Suprapubic skin (tissue), 4 donors: ENCODE results near the gene CAPN11. TPM values are rescaled to one million over a fixed set of nuclear protein-coding genes. Genes with fewer than 3 reads are reported as not detected.

Experiments
- DNase-seq, 2 donors: peaks; one replicate each; pipeline ENCODE4 v3.0.0-alpha.2; 2019; ENCODE audit warnings: low spot score in 2 of 2
- H3K27ac ChIP-seq: fragments of 200-600 bp; sonication (generic); one replicate; pipeline ENCODE4 v1.5.1; 2019
- H3K27me3 ChIP-seq: fragments of 200-600 bp; sonication (generic); one replicate; pipeline ENCODE4 v1.5.1; 2019
- H3K36me3 ChIP-seq: fragments of 200-600 bp; sonication (generic); one replicate; pipeline ENCODE4 v1.5.1; 2019
- H3K4me1 ChIP-seq: fragments of 200-600 bp; sonication (generic); one replicate; pipeline ENCODE4 v1.5.1; 2019
- H3K4me3 ChIP-seq: fragments of 200-600 bp; sonication (generic); one replicate; pipeline ENCODE4 v1.5.1; 2019; ENCODE audit warnings: mild to moderate bottlenecking
- H3K9me3 ChIP-seq: fragments of 200-600 bp; sonication (generic); one replicate; pipeline ENCODE4 v1.5.1; 2019
- EP300 ChIP-seq: sonication (generic); formaldehyde crosslinking; IDR thresholded peaks from one replicate; pipeline ENCODE4 v1.6.1; 2017; ENCODE audit warnings: antibody characterized with exemption
- POLR2A ChIP-seq, 2 donors: fragments of 450-650 bp; IDR thresholded peaks; one replicate each; pipeline ENCODE4 v1.6.1; 2017; ENCODE audit warnings: antibody characterized with exemption in 2 of 2, mild to moderate bottlenecking in 2 of 2, moderate library complexity in 2 of 2
- POLR2AphosphoS5 ChIP-seq, 3 donors: sonication (generic); formaldehyde crosslinking; IDR thresholded peaks; one replicate each; pipeline ENCODE4 v1.6.1; 2017; ENCODE audit warnings: antibody characterized with exemption in 3 of 3
- WGBS: methylation state at CpG from one replicate; pipeline ENCODE4 v1.1.5; 2018; 5-methylcytosine and 5-hydroxymethylcytosine counted together
- total RNA-seq, 4 donors: library from RNA; depleted of rRNA; stranded (reverse); fragments of >200 nt; gene quantifications; one replicate each; pipeline ENCODE4 v1.1.0, GENCODE V29; 2016
- TF ChIP-seq, protein P1 (sequence below), 2 donors: fragments of 200-600 bp in 1 of 2; fragments of 450-650 bp in 1 of 2; sonication (generic) in 1 of 2; IDR thresholded peaks; one replicate each; pipeline ENCODE4 v1.5.1; 2016 to 2019; ENCODE audit warnings: antibody characterized with exemption in 2 of 2, mild to moderate bottlenecking in 1 of 2, moderate library complexity in 1 of 2

CAPN11 gene
- total RNA-seq, 4 donors from 2014 or later, result 0.45 to 2.5 (median 1.2) TPM

DNA sequence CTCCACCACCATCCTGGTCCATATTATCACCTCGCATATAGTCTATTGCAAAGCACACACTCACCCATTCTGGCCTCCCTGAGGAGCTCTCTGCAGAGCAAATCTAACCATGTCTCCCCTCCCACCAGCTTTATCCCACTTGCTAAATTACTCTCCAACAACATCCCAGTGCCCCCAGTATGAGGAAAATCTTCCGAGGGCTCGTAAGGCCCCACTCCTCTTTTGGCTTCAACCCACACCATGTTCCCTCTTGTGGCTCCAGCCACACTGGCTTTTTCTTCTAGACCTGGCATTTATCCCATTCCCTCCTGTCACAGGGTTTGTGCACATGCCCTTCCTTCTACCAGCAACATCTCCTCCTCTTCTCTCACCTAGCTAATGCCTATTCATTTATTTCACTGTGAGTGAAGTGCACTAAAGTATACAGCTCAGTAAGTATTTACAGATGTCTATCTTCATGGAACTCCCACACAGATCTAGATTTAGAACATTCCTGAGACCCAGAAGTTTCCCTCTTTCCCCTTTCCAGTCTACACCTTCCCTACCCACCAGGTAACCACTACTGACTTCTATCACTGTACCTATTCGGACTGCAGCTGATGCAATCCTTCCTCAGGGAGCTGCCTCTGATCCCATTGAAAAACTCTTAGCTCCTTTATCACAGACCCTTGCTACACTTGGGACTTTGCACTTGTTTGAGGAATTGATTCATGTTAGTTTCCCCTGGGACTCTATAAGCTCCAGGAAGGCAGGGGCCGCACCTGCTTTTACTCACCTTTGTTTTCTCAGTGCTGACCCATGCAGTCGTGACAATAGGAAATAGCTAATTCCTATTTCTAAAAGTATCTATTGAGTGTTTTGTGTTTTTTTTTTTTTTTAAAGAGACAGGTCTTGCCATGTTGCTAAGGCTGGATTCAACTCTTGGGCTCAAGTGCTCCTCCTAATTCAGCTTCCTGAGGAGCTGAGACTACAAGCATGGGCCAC is 46.9 kb upstream of the CAPN11 start:
- TF ChIP-seq POLR2AphosphoS5 (IDR thresholded peaks at IDR 0.05) (no peak), POLR2A (IDR thresholded peaks at IDR 0.05) (no peak), EP300 (no peak)
- TF ChIP-seq, protein P1, sequence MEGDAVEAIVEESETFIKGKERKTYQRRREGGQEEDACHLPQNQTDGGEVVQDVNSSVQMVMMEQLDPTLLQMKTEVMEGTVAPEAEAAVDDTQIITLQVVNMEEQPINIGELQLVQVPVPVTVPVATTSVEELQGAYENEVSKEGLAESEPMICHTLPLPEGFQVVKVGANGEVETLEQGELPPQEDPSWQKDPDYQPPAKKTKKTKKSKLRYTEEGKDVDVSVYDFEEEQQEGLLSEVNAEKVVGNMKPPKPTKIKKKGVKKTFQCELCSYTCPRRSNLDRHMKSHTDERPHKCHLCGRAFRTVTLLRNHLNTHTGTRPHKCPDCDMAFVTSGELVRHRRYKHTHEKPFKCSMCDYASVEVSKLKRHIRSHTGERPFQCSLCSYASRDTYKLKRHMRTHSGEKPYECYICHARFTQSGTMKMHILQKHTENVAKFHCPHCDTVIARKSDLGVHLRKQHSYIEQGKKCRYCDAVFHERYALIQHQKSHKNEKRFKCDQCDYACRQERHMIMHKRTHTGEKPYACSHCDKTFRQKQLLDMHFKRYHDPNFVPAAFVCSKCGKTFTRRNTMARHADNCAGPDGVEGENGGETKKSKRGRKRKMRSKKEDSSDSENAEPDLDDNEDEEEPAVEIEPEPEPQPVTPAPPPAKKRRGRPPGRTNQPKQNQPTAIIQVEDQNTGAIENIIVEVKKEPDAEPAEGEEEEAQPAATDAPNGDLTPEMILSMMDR (IDR thresholded peaks at IDR 0.05), result no peak

DNA sequence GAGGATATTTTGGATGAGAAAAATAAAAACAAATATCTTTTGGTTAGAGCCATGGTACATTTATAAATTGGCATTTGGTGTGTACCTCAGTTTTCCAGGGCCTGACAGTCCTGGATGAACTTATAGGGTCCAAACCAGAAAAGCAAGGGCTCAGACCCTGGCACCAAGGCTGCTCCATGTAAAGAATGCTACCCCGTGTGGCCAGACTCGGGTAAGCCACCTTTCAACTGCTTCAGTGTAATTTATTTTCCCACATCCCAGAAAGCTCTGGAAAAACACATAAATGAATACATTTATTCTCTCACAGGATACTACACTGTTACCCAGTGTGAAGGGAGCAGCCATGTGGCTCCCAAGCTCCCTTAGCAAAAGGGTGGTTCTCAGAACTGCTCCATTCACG is 45.2 kb upstream of the CAPN11 start:
- Histone ChIP-seq H3K27me3 (no peaks in the 10 kb centered on the region), H3K36me3 (peaks cover 53% of the 10 kb centered on the region), H3K27ac (no peak overlapping the region), H3K4me1 (peaks cover 17% of the 10 kb centered on the region), H3K4me3 (no peak overlapping the region), H3K9me3 (no peaks in the 10 kb centered on the region)
- 61% methylated on average over 3 of the region's 3 CpGs for WGBS
- no peak for DNase-seq
- TF ChIP-seq EP300, result no peak
- no peak for TF ChIP-seq POLR2A (IDR thresholded peaks at IDR 0.05)
- TF ChIP-seq POLR2AphosphoS5 (IDR thresholded peaks at IDR 0.05), result no peak
- TF ChIP-seq, protein P1 (IDR thresholded peaks at IDR 0.05), result no peak

More for the DNA sequence above, 46.9 kb upstream of the CAPN11 start:
- Histone ChIP-seq H3K27me3 (no peaks in the 10 kb centered on the region), H3K4me3 (no peak overlapping the region), H3K27ac (no peak overlapping the region), H3K9me3 (no peaks in the 10 kb centered on the region), H3K36me3 (peaks cover 58% of the 10 kb centered on the region), H3K4me1 (peaks cover 11% of the 10 kb centered on the region)
- 64% methylated on average over 6 of the region's 6 CpGs for WGBS
- no peak for DNase-seq

DNA sequence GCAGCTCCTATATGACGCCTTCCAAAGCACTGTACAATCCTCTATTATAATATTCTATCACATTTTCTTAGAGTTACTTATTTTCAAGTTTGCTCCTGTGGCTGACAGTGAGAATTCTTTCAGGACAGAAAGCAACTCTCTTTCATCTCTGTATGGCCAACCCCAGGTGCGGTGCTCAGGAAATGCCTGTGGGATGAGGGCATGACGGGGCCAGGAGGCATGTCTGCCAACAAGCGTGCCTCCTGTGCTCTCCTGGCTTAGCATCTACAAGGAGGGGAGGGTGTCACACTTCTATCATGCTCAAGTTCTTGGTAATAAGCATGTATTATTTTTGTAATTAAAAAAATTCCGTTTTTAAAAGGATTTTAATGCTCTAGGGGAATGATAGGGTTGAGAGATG is 42.8 kb upstream of the CAPN11 start:
- Histone ChIP-seq H3K36me3 (peaks cover 40% of the 10 kb centered on the region), H3K9me3 (no peaks in the 10 kb centered on the region), H3K27me3 (no peaks in the 10 kb centered on the region), H3K4me1 (peaks cover 36% of the 10 kb centered on the region), H3K27ac (no peak overlapping the region), H3K4me3 (no peak overlapping the region)
- no peak for DNase-seq
- no peak for TF ChIP-seq POLR2AphosphoS5 (IDR thresholded peaks at IDR 0.05)
- 49% methylated on average over 5 of the region's 5 CpGs for WGBS

DNA sequence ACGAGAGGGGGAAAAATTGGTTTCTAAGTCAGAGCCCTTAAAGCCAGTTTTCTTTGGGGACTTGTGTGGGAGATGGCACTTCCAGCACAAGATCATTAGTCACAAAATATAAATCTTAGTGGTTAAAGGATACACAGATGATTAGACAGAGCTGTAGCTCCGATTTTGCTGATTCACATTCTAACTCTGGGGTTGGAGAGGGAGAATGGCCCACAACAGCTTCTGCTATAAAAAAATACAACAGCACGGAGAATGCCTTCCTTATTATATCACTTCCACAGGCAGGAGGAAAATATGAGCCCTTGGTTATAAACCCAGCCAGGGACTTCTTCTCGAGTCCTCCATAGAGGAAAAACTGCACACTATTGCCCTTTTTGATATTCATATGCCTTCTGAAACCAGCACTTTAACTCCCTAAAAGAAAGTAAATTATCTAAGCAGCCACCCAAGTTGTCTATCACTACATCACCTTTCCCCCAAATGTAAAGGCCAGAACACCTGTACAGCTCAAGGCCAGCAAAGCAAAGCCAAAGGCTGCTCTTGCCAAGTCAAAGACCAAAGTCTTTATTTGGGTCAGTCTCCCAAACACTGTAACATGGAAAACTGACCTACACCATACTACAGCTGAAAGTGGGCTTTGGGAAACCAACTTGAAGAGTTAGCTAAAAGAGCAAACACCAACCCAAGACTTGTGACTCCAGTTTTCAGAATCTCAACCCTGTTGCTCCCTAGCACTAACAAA is 41.8 kb upstream of the CAPN11 start:
- Histone ChIP-seq H3K36me3 (peaks cover 32% of the 10 kb centered on the region), H3K27ac (no peak overlapping the region), H3K9me3 (no peaks in the 10 kb centered on the region), H3K27me3 (no peaks in the 10 kb centered on the region), H3K4me3 (no peak overlapping the region), H3K4me1 (peaks cover 36% of the 10 kb centered on the region)
- TF ChIP-seq POLR2A (IDR thresholded peaks at IDR 0.05) (no peak), POLR2AphosphoS5 (IDR thresholded peaks at IDR 0.05) (no peak), EP300 (no peak)
- TF ChIP-seq, protein P1 (IDR thresholded peaks at IDR 0.05), result no peak
- 53% methylated on average over 4 of the region's 4 CpGs for WGBS
- no peak for DNase-seq

DNA sequence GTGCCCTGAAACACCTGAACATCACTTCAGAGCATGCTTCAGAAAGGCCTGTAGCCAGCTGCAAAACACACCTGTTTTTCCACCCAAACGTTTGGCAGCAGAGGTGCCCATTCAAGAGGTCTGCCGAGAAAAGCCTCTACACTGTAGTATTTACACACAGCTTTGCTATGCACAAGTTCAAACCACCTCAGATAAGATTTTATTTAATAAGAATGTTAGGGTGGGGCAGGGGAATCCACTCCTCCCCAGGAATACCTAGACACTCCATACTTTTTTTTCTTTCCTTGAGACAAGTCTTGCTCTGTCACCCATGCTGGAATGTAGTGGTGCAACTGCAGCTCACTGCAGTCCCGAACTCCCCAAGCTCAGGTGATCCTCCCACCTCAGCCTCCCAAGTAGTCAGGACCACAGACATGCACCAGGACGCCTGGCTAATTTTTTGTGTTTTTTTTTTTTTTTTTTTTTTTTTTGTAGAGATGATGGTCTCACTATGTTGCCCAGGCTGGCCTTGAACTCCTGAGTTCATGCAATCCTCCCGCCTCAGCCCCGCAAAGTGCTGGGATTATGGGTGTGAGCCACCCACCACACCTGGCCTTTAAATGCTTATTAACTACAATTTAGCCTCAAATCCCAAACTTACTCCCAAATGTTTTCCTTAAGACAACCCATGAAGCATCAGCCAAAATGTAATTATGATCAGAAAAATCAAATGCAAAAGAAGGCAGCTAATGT is 41.1 kb upstream of the CAPN11 start:
- H3K9me3 ChIP-seq, result no peaks in the 10 kb centered on the region
- DNase-seq, result no peak
- H3K36me3 ChIP-seq, result peaks cover 24% of the 10 kb centered on the region
- H3K4me3 ChIP-seq, result no peak overlapping the region
- no peak for TF ChIP-seq EP300
- TF ChIP-seq, protein P1 (IDR thresholded peaks at IDR 0.05), result no peak
- TF ChIP-seq POLR2AphosphoS5 (IDR thresholded peaks at IDR 0.05), result no peak
- WGBS, result 68% methylated on average over 6 of the region's 6 CpGs
- H3K27me3 ChIP-seq, result no peaks in the 10 kb centered on the region
- H3K27ac ChIP-seq, result no peak overlapping the region
- peaks cover 39% of the 10 kb centered on the region for H3K4me1 ChIP-seq
